Measurements from ENCODE around the gene SNORC. TPM values are rescaled to one million over a fixed set of nuclear protein-coding genes. Genes with fewer than 3 reads are reported as not detected.

Gene SNORC
- total and polyA plus RNA-seq, 2 of the 13 experiments (the other 11 are each of a cell fraction or from before 2014, with no cell fraction given): 59.1 to 86.1 TPM

GRCh38 chr2:232869138-232870017 lies 686 bp upstream of the SNORC start (continued):
- TF ChIP-seq DZIP1 (CRISPR knock-in tag; IDR thresholded peaks at IDR 0.05) (no peak), POLR2G (IDR thresholded peaks at IDR 0.05; ENCODE audit: low read depth, low read length) (peak; percentile 80), MYPOP (CRISPR knock-in tag; IDR thresholded peaks at IDR 0.05) (0 out of 2 replicates have a peak, but pooled peaks have one; percentile 8), HES4 (CRISPR knock-in tag; IDR thresholded peaks at IDR 0.05; ENCODE audit: borderline replicate concordance) (no peak), TEAD3 (CRISPR knock-in tag; optimal IDR thresholded peaks at IDR 0.05; ENCODE audit: borderline replicate concordance) (peak; percentile 20), CENPBD1 (CRISPR knock-in tag; IDR thresholded peaks at IDR 0.05; ENCODE audit: borderline replicate concordance, low read depth) (no peak), SETDB1 (CRISPR knock-in tag; IDR thresholded peaks at IDR 0.05; ENCODE audit: borderline replicate concordance) (no peak), PRMT3 (CRISPR knock-in tag; IDR thresholded peaks at IDR 0.05; ENCODE audit: borderline replicate concordance, low read depth) (no peak), HDAC2 (CRISPR knock-in tag; IDR thresholded peaks at IDR 0.05) (peak; percentile 45), ZMYM3 (CRISPR knock-in tag; IDR thresholded peaks at IDR 0.05) (peak; percentile 63; the same call in 1 of the 2 replicates), ZNF468 (CRISPR knock-in tag; IDR thresholded peaks at IDR 0.05) (no peak), ZKSCAN5 (CRISPR knock-in tag; IDR thresholded peaks at IDR 0.05) (0 out of 2 replicates have a peak, but pooled peaks have one; percentile 10), JUNB (CRISPR knock-in tag; IDR thresholded peaks at IDR 0.05; ENCODE audit: borderline replicate concordance) (no peak), THAP9 (CRISPR knock-in tag; IDR thresholded peaks at IDR 0.05; ENCODE audit: borderline replicate concordance) (no peak; the same call in 1 of the 2 replicates), ZNF343 (CRISPR knock-in tag; IDR thresholded peaks at IDR 0.05) (no peak), ZNF589 (CRISPR knock-in tag; conservative IDR thresholded peaks at IDR 0.05) (no peak), ZNF749 (CRISPR knock-in tag; IDR thresholded peaks at IDR 0.05; ENCODE audit: borderline replicate concordance) (no peak), ZNF766 (CRISPR knock-in tag; IDR thresholded peaks at IDR 0.05; ENCODE audit: borderline replicate concordance) (no peak), ZUFSP (CRISPR knock-in tag; IDR thresholded peaks at IDR 0.05; ENCODE audit: borderline replicate concordance) (no peak)
